Measurements from ENCODE around the gene SLC6A19. TPM values are rescaled to one million over a fixed set of nuclear protein-coding genes. Genes with fewer than 3 reads are reported as not detected.

Gene SLC6A19
- total and polyA plus RNA-seq, 2 of the 13 experiments (the other 11 are each of a cell fraction or from before 2014, with no cell fraction given), result 0.02 TPM; not detected in 1

DNA sequence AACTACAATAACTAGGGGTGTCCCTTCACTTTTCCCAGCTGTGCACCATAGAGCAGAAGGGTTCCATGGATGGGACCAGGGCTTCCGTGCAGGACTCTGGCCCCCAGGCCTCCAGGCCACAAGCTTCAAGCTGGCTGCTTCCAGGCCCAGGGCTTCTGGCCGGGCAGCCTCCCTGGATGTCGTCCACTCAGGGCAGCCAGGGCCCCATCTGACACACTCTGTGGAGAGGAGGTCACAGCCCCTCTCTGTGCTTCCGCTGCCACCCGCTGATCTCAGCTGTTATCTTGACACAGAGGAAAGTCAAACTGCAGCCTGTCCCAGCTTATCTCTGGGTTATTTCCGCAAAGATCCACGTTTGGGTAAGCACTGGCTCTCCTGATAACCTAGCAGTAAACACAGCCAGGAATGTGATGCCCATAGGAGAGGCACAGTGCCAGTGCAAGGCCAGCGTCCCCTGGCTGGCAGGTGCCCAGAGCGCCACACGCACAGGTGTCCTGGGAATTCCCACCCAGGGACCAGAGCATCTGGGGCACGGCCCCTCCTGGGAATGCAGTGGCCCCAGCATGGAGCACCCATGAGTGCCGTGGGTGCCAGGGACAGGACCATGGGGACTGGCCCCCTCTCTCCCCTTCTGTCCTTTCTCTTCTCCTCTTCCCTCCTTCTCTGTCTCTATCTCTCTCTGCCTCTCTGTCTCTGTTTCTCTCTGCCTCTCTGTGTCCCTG, 15.6 kb upstream of the SLC6A19 start (continued):
- TF ChIP-seq, protein P1, sequence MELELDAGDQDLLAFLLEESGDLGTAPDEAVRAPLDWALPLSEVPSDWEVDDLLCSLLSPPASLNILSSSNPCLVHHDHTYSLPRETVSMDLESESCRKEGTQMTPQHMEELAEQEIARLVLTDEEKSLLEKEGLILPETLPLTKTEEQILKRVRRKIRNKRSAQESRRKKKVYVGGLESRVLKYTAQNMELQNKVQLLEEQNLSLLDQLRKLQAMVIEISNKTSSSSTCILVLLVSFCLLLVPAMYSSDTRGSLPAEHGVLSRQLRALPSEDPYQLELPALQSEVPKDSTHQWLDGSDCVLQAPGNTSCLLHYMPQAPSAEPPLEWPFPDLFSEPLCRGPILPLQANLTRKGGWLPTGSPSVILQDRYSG (CRISPR knock-in tag; IDR thresholded peaks at IDR 0.05), result no peak
- TF ChIP-seq MIXL1 (CRISPR knock-in tag; IDR thresholded peaks at IDR 0.05) (peak; percentile 57; the same call in 1 of the 2 replicates), ZNF629 (CRISPR knock-in tag; conservative IDR thresholded peaks at IDR 0.05) (0 out of 2 replicates have a peak, but pooled peaks have one; percentile 7), DPF2 (CRISPR knock-in tag; IDR thresholded peaks at IDR 0.05; ENCODE audit: borderline replicate concordance, low read depth) (peak; percentile 82), ZNF549 (CRISPR knock-in tag; IDR thresholded peaks at IDR 0.05) (no peak), CCDC6 (CRISPR knock-in tag; IDR thresholded peaks at IDR 0.05) (no peak), ZNF205 (CRISPR knock-in tag; IDR thresholded peaks at IDR 0.05) (peak; percentile 70), MED1 (CRISPR knock-in tag; IDR thresholded peaks at IDR 0.05) (peak; percentile 93), HNRNPH1 (optimal IDR thresholded peaks at IDR 0.05; ENCODE audit: low read depth, low read length) (peak; percentile 46), ELF1 (CRISPR knock-in tag; IDR thresholded peaks at IDR 0.05) (peak; percentile 69), KAT7 (CRISPR knock-in tag; IDR thresholded peaks at IDR 0.05; ENCODE audit: borderline replicate concordance) (no peak), RFXAP (CRISPR knock-in tag; IDR thresholded peaks at IDR 0.05; ENCODE audit: borderline replicate concordance) (peak; percentile 43; the same call in 1 of the 2 replicates), SOX13 (IDR thresholded peaks at IDR 0.05) (no peak), SOX13 (CRISPR knock-in tag; conservative IDR thresholded peaks at IDR 0.05 in 1 of 2, IDR thresholded peaks at IDR 0.05 in 1 of 2) (peak in 1 of 2 experiments; percentile 81; a peak in 2 of 4 replicates), ZNF354B (CRISPR knock-in tag; IDR thresholded peaks at IDR 0.05) (0 out of 2 replicates have a peak, but pooled peaks have one; percentile 30), RXRB (CRISPR knock-in tag; IDR thresholded peaks at IDR 0.05; ENCODE audit: borderline replicate concordance) (peak; percentile 87), ZNF382 (CRISPR knock-in tag; IDR thresholded peaks at IDR 0.05; ENCODE audit: borderline replicate concordance) (no peak), RXRA (CRISPR knock-in tag; IDR thresholded peaks at IDR 0.05) (peak; percentile 88; the same call in 1 of the 2 replicates), HNF4A (CRISPR knock-in tag; IDR thresholded peaks at IDR 0.05) (peak; percentile 75)
- TF ChIP-seq, protein P2, sequence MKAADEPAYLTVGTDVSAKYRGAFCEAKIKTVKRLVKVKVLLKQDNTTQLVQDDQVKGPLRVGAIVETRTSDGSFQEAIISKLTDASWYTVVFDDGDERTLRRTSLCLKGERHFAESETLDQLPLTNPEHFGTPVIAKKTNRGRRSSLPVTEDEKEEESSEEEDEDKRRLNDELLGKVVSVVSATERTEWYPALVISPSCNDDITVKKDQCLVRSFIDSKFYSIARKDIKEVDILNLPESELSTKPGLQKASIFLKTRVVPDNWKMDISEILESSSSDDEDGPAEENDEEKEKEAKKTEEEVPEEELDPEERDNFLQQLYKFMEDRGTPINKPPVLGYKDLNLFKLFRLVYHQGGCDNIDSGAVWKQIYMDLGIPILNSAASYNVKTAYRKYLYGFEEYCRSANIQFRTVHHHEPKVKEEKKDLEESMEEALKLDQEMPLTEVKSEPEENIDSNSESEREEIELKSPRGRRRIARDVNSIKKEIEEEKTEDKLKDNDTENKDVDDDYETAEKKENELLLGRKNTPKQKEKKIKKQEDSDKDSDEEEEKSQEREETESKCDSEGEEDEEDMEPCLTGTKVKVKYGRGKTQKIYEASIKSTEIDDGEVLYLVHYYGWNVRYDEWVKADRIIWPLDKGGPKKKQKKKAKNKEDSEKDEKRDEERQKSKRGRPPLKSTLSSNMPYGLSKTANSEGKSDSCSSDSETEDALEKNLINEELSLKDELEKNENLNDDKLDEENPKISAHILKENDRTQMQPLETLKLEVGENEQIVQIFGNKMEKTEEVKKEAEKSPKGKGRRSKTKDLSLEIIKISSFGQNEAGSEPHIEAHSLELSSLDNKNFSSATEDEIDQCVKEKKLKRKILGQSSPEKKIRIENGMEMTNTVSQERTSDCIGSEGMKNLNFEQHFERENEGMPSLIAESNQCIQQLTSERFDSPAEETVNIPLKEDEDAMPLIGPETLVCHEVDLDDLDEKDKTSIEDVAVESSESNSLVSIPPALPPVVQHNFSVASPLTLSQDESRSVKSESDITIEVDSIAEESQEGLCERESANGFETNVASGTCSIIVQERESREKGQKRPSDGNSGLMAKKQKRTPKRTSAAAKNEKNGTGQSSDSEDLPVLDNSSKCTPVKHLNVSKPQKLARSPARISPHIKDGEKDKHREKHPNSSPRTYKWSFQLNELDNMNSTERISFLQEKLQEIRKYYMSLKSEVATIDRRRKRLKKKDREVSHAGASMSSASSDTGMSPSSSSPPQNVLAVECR (CRISPR knock-in tag; IDR thresholded peaks at IDR 0.05; ENCODE audit: borderline replicate concordance), result peak; percentile 69; the same call in 1 of the 2 replicates
- TF ChIP-seq, protein P3, sequence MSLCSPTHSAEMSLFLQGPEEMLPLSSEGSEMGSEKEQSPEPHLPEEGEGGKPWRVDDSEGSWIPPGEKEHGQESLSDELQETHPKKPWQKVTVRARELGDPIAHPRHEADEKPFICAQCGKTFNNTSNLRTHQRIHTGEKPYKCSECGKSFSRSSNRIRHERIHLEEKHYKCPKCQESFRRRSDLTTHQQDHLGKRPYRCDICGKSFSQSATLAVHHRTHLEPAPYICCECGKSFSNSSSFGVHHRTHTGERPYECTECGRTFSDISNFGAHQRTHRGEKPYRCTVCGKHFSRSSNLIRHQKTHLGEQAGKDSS (CRISPR knock-in tag; IDR thresholded peaks at IDR 0.05; ENCODE audit: borderline replicate concordance, low read depth), result 0 out of 2 replicates have a peak, but pooled peaks have one; percentile 11
- TF ChIP-seq, protein P4, sequence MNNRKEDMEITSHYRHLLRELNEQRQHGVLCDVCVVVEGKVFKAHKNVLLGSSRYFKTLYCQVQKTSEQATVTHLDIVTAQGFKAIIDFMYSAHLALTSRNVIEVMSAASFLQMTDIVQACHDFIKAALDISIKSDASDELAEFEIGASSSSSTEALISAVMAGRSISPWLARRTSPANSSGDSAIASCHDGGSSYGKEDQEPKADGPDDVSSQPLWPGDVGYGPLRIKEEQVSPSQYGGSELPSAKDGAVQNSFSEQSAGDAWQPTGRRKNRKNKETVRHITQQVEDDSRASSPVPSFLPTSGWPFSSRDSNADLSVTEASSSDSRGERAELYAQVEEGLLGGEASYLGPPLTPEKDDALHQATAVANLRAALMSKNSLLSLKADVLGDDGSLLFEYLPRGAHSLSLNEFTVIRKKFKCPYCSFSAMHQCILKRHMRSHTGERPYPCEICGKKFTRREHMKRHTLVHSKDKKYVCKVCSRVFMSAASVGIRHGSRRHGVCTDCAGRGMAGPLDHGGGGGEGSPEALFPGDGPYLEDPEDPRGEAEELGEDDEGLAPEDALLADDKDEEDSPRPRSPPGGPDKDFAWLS (CRISPR knock-in tag; IDR thresholded peaks at IDR 0.05; ENCODE audit: borderline replicate concordance), result peak; percentile 87; the same call in 1 of the 2 replicates

Measured in HepG2 (cell line).